ENCODE results near the gene ANKRD13C.

The ANKRD13C gene

DNA sequence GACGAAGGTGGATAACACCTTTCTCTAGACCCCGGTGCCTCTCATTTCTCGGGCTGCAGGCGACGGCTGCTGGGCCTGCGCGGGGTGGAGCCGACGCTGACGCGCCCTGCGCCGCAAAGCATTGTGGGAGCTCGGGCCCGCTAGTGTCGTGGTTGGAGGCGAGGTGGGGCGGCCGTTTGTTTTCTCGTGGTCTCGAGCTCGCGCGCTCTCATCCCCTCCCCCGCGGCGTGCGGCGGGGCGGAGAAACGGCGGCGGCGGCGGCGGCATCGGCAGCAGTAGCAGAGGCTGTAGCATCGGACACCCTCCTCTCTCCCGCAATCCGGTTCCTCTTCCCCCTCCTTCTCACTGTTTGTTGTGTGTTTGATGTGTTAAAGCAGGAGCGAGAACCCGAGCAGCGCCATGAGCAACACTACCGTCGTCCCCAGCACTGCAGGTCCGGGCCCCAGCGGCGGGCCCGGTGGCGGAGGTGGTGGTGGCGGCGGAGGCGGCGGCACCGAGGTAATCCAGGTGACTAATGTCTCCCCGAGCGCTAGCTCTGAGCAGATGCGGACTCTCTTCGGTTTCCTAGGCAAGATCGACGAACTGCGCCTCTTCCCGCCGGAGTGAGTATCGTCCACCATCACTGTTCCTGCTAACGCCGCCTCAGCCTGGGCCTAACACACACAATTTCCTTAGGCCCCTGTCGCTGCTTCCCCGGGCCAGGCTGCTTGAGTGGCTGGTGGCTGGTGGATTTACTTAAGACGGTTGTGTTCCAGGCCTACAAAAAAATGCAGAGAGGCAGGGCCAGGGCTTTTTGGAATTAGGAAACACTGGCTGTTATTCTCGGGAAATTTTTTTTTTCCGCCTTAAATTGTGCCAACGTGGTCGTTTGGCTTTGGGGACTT is 133.0 kb downstream of the ANKRD13C start, which contains the start of gene SRSF11 (continued):
- peak; percentile 65; the same call in 1 of the 2 replicates for TF ChIP-seq ZNF366 (tag by site-specific recombination; conservative IDR thresholded peaks at IDR 0.05)
- TF ChIP-seq OVOL3 (tag by site-specific recombination; IDR thresholded peaks at IDR 0.05), result peak; percentile 32; the same call in 1 of the 2 replicates
- 0 out of 2 replicates have a peak, but pooled peaks have one; percentile 8 for TF ChIP-seq PRDM4 (tag by site-specific recombination; IDR thresholded peaks at IDR 0.05)
- peak; percentile 47; the same call in 1 of the 2 replicates for TF ChIP-seq GLI4 (tag by site-specific recombination; IDR thresholded peaks at IDR 0.05)
- TF ChIP-seq ZNF621 (tag by site-specific recombination; IDR thresholded peaks at IDR 0.05), result no peak
- no peak for TF ChIP-seq ZNF561 (tag by site-specific recombination; IDR thresholded peaks at IDR 0.05; ENCODE audit: borderline replicate concordance)
- TF ChIP-seq, protein P1, sequence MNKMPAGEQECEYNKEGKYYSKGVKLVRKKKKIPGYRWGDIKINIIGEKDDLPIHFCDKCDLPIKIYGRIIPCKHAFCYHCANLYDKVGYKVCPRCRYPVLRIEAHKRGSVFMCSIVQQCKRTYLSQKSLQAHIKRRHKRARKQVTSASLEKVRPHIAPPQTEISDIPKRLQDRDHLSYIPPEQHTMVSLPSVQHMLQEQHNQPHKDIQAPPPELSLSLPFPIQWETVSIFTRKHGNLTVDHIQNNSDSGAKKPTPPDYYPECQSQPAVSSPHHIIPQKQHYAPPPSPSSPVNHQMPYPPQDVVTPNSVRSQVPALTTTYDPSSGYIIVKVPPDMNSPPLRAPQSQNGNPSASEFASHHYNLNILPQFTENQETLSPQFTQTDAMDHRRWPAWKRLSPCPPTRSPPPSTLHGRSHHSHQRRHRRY (tag by site-specific recombination; IDR thresholded peaks at IDR 0.05), result no peak
- TF ChIP-seq ZNF24 (tag by site-specific recombination; IDR thresholded peaks at IDR 0.05), result no peak
- TF ChIP-seq ZNF629 (tag by site-specific recombination; IDR thresholded peaks at IDR 0.05), result peak; percentile 55
- TF ChIP-seq HOXA7 (CRISPR knock-in tag; IDR thresholded peaks at IDR 0.05; ENCODE audit: borderline replicate concordance), result no peak
- peak; percentile 6; the same call in 1 of the 2 replicates for TF ChIP-seq ZSCAN4 (tag by site-specific recombination; IDR thresholded peaks at IDR 0.05)
- peak; percentile 95 for TF ChIP-seq GLIS2 (tag by site-specific recombination; IDR thresholded peaks at IDR 0.05)
- peak; percentile 50 for TF ChIP-seq SP3 (tag by site-specific recombination; IDR thresholded peaks at IDR 0.05)
- TF ChIP-seq ZNF324 (tag by site-specific recombination; IDR thresholded peaks at IDR 0.05), result 0 out of 2 replicates have a peak, but pooled peaks have one; percentile 24
- 0 out of 2 replicates have a peak, but pooled peaks have one; percentile 50 for TF ChIP-seq ZNF792 (tag by site-specific recombination; IDR thresholded peaks at IDR 0.05)
- TF ChIP-seq ZBTB20 (tag by site-specific recombination; IDR thresholded peaks at IDR 0.05), result peak; percentile 62; the same call in 1 of the 2 replicates
- TF ChIP-seq ZXDB (tag by site-specific recombination; IDR thresholded peaks at IDR 0.05), result peak; percentile 72; the same call in 1 of the 2 replicates
- TF ChIP-seq ZNF555 (tag by site-specific recombination; conservative IDR thresholded peaks at IDR 0.05), result no peak
- 0 out of 2 replicates have a peak, but pooled peaks have one; percentile 33 for TF ChIP-seq ZNF239 (tag by site-specific recombination; IDR thresholded peaks at IDR 0.05)
- TF ChIP-seq, protein P2, sequence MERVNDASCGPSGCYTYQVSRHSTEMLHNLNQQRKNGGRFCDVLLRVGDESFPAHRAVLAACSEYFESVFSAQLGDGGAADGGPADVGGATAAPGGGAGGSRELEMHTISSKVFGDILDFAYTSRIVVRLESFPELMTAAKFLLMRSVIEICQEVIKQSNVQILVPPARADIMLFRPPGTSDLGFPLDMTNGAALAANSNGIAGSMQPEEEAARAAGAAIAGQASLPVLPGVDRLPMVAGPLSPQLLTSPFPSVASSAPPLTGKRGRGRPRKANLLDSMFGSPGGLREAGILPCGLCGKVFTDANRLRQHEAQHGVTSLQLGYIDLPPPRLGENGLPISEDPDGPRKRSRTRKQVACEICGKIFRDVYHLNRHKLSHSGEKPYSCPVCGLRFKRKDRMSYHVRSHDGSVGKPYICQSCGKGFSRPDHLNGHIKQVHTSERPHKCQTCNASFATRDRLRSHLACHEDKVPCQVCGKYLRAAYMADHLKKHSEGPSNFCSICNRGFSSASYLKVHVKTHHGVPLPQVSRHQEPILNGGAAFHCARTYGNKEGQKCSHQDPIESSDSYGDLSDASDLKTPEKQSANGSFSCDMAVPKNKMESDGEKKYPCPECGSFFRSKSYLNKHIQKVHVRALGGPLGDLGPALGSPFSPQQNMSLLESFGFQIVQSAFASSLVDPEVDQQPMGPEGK (tag by site-specific recombination; IDR thresholded peaks at IDR 0.05), result peak; percentile 81
- TF ChIP-seq ZNF785 (tag by site-specific recombination; IDR thresholded peaks at IDR 0.05), result 0 out of 2 replicates have a peak, but pooled peaks have one; percentile 24
- peak; percentile 92 for TF ChIP-seq ZEB2 (tag by site-specific recombination; IDR thresholded peaks at IDR 0.05)
- TF ChIP-seq ZNF558 (tag by site-specific recombination; IDR thresholded peaks at IDR 0.05), result no peak
- TF ChIP-seq ZNF18 (tag by site-specific recombination; IDR thresholded peaks at IDR 0.05), result no peak
- TF ChIP-seq IKZF3 (tag by site-specific recombination; IDR thresholded peaks at IDR 0.05), result no peak
- peak; percentile 81 for TF ChIP-seq EGR2 (tag by site-specific recombination; IDR thresholded peaks at IDR 0.05; ENCODE audit: low read depth)
- TF ChIP-seq ZNF776 (tag by site-specific recombination; IDR thresholded peaks at IDR 0.05; ENCODE audit: borderline replicate concordance), result no peak
- TF ChIP-seq, protein P3, sequence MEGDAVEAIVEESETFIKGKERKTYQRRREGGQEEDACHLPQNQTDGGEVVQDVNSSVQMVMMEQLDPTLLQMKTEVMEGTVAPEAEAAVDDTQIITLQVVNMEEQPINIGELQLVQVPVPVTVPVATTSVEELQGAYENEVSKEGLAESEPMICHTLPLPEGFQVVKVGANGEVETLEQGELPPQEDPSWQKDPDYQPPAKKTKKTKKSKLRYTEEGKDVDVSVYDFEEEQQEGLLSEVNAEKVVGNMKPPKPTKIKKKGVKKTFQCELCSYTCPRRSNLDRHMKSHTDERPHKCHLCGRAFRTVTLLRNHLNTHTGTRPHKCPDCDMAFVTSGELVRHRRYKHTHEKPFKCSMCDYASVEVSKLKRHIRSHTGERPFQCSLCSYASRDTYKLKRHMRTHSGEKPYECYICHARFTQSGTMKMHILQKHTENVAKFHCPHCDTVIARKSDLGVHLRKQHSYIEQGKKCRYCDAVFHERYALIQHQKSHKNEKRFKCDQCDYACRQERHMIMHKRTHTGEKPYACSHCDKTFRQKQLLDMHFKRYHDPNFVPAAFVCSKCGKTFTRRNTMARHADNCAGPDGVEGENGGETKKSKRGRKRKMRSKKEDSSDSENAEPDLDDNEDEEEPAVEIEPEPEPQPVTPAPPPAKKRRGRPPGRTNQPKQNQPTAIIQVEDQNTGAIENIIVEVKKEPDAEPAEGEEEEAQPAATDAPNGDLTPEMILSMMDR (tag by site-specific recombination; IDR thresholded peaks at IDR 0.05), result peak; percentile 65
